GM12865 (cell line): ENCODE measurements around the gene SHISA7.

Experiments
- DNase-seq: peaks from one replicate; pipeline ENCODE4 v3.0.0; 2010; ENCODE audit warnings: low read depth
- H3K4me3 ChIP-seq: 2 replicates; pipeline ENCODE4 v1.5.1; 2011; ENCODE audit warnings: mild to moderate bottlenecking, low read depth, low read length, control low read depth
- CTCF ChIP-seq: IDR thresholded peaks from 2 replicates; pipeline ENCODE4 v1.5.1; 2011; ENCODE audit warnings: low read length, control low read depth, low read depth, inconsistent platforms; ENCODE audit not compliant: insufficient read depth; ENCODE audit errors: missing control alignments

Gene SHISA7

DNA sequence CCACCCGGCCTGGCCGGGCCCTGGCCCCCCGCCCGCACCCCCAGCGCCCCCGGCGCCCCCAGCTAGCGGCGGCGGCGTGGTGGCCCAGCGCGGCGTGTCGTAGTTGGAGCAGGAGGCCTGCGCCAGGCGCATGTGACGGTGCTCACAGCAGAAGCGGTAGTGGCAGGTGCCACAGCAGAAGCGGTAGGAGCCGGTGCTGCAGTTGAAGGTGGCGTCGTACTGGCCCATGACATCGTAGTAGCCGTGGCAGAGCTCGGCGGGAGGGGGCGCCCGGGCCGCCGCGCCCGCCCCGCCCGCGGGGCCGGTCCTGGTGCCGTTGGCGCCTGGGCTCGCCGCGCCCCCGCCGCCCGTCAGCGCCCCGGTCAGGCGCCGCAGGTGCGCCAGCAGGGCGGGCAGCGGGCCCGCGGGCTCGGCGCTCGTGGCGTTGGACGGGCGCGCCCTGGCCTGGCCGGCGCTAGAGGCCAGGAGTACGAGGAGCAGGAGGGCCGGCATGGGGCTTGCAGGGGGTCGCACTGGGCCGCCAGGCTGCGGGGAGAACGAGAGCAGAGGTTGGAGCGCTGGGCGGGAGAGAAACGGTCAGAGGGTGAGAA lies 633 bp downstream of the SHISA7 start:
- DNase-seq, result no peak
- no peak overlapping the region for H3K4me3 ChIP-seq
- no peak for TF ChIP-seq CTCF

DNA sequence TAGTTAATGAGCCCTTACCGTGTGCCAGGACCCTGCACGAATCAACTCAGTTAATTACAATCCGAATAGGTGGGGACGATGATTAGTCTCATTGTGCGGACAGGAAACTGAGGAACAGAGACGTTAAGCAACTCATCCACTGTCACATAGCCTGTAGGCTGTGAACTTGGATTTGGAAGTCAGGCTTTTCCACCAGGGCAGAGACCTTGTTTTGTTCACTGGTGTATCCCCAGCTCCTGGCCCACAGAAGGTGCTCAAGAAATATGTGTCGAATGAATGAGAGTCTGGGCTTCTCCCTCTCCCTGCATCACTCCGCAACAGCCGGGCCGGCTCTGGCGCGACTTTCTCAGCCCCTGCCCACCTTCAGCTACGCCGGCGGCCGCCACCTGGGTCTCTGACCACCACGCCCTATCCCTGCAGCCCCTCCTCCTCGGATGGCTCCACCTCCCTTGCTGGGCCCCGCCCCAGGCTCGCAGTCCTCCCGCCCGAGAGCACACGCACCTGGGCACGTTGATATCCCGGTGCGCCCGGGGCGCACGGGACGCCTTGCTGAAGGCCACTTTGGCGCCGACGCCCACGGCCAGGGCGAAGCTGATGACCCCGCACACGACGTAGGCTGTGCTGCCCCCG lies 1.3 kb downstream of the SHISA7 start:
- TF ChIP-seq CTCF, result no peak
- H3K4me3 ChIP-seq, result no peak overlapping the region
- DNase-seq, result no peak

GRCh38 chr19:55441319-55441691 lies 1.8 kb downstream of the SHISA7 start:
- no peak for DNase-seq
- no peak overlapping the region for H3K4me3 ChIP-seq
- no peak for TF ChIP-seq CTCF

DNA sequence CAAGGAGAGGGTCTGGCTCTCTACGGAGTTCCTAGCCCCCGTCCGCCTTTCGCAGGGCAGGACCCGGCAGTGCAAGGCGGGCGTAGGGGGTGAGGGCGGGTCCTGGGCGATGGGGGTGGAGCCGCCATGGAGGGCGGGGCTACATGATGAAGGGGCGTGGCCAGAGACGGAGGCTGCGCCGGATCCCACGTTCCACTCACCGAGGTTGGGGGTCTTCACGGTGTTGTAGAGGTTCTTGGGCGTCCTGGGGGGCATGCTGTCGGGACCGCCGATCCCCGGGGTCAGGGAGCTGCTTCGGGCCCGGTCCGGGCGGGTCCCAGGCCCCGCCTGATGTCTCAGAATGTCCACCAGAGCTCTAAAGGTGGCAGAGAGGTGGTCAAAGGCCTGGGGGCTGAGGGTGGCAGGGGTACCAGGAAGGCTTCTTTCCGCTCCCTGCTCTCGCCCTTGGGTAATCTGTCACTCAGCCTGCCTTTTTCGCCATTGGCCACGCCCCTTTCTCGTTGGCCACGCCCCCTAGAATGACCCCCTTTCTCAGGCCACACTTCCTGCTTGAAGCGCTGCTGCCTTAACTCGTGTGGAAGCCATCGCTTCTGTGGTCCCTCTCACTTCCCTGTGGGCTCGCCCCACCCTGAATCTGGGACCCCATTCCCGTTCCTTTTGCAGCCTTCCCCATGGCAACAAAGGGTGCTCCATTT lies 2.5 kb downstream of the SHISA7 start:
- no peak for TF ChIP-seq CTCF
- DNase-seq, result peak; percentile 49
- H3K4me3 ChIP-seq, result no peak overlapping the region

GRCh38 chr19:55439052-55439451 lies 4.0 kb downstream of the SHISA7 start:
- no peak overlapping the region for H3K4me3 ChIP-seq
- no peak for DNase-seq
- no peak for TF ChIP-seq CTCF

DNA sequence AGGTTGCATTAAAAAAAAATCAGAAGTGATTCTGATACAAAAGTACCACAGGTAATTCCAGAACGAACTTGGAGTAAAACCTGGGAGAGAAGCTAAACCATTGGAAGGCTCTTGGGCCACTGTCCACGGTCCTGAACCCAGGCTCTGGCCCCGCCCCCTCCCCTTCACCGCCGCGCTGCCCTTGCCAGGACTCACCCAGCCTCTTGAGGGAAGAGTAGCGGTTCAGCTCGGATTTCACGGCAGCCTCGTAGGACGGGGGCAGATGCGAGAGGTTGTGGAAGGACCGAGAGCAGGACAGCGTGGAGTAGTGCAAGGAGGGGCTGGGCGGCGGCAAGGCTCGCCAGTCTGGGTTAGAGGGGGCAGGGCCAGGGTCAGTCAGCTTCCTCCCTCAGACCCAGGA lies 5.7 kb downstream of the SHISA7 start:
- H3K4me3 ChIP-seq, result no peak overlapping the region
- TF ChIP-seq CTCF, result no peak
- no peak for DNase-seq
